GM12875 (cell line): ENCODE data around the gene ARL15.

ENCODE experiments used
- H3K4me3 ChIP-seq: one replicate; pipeline ENCODE4 v1.5.1; 2011; ENCODE audit warnings: low read depth, low read length, control low read depth
- CTCF ChIP-seq: IDR thresholded peaks from 2 replicates; pipeline ENCODE4 v1.5.1; 2011; ENCODE audit warnings: low read depth, mild to moderate bottlenecking, control low read depth, inconsistent platforms, low read length, moderate library complexity, borderline replicate concordance; ENCODE audit not compliant: insufficient read depth

Gene ARL15

GRCh38 chr5:54187694-54188093 is 122.7 kb downstream of the ARL15 start:
- TF ChIP-seq CTCF = no peak
- H3K4me3 ChIP-seq = no peak overlapping the region

GRCh38 chr5:54186912-54187445 is 123.4 kb downstream of the ARL15 start:
- no peak for TF ChIP-seq CTCF
- no peak overlapping the region for H3K4me3 ChIP-seq

GRCh38 chr5:54186108-54186507 is 124.3 kb downstream of the ARL15 start:
- no peak overlapping the region for H3K4me3 ChIP-seq
- no peak for TF ChIP-seq CTCF

- TF ChIP-seq CTCF = no peak
- no peak overlapping the region for H3K4me3 ChIP-seq
These were observed 125.6 kb downstream of the ARL15 start for GRCh38 chr5:54184806-54185205.

GRCh38 chr5:54180630-54181031 is 129.7 kb downstream of the ARL15 start:
- no peak overlapping the region for H3K4me3 ChIP-seq
- no peak for TF ChIP-seq CTCF

GRCh38 chr5:54178991-54179390 is 131.4 kb downstream of the ARL15 start:
- no peak overlapping the region for H3K4me3 ChIP-seq
- no peak for TF ChIP-seq CTCF

- TF ChIP-seq CTCF = no peak
- H3K4me3 ChIP-seq = no peak overlapping the region
These were observed 132.2 kb downstream of the ARL15 start for GRCh38 chr5:54178207-54178606.
